ENCODE results near the gene HTR6.
A peak's percentile ranks its signal among the peaks of the same experiment; 100 is the strongest.

HTR6 gene

DNA sequence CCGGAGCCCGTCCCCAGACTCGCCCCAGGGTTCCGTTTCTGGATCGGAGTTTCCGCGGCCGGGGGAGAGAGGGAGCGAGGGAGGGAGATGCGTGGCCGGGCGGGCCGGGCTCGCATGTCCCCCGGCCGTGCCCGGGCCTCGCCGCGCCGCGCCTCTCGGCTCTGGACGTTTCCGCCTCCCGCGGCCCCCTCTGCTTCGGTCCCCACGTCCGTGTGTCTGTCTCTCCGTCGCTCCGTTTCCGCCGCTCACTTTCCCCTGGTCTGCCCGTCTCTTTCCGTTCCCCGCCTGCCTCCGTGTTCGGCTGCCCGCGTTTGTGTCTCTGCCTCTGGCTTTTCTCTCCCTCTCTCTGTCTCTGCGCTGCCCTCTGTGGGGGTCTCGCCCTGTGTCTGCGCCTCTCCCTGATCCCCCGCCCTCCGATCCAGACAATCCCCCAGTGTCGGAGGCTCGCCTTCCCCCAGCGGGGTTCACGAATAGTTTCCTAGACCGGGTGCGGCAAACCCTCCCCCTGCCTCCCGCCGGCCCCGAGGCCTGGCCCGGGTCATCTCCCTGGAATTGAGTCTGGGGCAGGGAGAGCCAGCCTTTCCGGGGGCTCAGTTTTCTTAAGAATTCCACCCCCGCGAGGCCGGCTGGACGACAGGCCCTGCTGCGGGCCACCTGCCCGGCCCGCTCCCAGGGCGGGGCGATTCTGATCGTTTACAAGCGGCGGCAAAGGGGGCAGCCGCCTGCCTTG is 19.8 kb upstream of the HTR6 start:
- H3K4me3 ChIP-seq (ENCODE audit: control insufficient read depth, low read depth, low read length): peak overlapping the region; percentile 95
- no peak for DNase-seq (ENCODE audit: low read depth)
- TF ChIP-seq, protein P1, sequence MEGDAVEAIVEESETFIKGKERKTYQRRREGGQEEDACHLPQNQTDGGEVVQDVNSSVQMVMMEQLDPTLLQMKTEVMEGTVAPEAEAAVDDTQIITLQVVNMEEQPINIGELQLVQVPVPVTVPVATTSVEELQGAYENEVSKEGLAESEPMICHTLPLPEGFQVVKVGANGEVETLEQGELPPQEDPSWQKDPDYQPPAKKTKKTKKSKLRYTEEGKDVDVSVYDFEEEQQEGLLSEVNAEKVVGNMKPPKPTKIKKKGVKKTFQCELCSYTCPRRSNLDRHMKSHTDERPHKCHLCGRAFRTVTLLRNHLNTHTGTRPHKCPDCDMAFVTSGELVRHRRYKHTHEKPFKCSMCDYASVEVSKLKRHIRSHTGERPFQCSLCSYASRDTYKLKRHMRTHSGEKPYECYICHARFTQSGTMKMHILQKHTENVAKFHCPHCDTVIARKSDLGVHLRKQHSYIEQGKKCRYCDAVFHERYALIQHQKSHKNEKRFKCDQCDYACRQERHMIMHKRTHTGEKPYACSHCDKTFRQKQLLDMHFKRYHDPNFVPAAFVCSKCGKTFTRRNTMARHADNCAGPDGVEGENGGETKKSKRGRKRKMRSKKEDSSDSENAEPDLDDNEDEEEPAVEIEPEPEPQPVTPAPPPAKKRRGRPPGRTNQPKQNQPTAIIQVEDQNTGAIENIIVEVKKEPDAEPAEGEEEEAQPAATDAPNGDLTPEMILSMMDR (IDR thresholded peaks at IDR 0.05; ENCODE audit: control insufficient read depth, insufficient read depth, low read depth, low read length, missing control alignments): no peak

DNA sequence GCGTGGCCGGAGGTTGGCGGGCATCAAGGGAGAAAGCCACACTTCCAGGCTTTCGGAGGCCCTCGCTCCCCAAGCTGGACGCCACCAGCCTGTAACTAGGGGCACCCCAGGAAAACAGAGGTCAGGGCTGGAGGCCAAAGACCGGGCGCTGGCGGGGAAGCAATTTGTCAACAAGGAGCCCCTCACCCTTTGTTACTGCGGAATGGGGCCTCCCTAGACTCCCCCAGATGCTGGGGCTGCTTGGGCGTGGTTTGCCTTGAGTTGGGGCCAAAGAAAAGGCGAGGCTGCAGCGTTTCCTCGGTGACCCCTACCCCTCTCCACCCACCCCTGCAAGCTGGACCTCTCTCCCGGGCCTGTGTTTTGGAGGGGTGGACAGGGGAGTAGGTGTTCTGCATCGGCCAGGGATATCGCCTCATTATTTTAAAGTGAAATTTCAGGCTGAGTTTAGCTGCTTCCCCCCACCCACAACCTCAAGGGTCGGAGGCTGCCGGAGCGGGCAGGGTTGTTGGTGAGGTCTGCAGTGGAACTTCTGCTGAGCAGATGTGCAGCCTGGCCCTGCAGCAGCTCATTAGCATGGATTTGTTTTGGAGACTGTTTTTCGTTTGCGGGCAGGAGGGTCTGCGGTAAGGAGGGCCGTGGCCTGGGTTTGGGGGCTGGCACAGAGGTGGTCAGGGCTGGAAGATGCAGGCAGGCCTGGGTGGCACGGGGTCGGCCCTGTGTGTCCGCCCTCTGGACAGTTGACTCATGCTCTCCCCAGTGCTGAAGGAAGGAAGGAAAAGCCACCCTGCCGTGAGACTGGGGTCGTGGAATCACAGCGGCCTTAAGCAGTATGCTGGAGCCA is 19.0 kb upstream of the HTR6 start:
- TF ChIP-seq, protein P1 (IDR thresholded peaks at IDR 0.05; ENCODE audit: control insufficient read depth, insufficient read depth, low read depth, low read length, missing control alignments): no peak
- no peak for DNase-seq (ENCODE audit: low read depth)
- H3K4me3 ChIP-seq (ENCODE audit: control insufficient read depth, low read depth, low read length): peak overlapping the region; percentile 95

DNA sequence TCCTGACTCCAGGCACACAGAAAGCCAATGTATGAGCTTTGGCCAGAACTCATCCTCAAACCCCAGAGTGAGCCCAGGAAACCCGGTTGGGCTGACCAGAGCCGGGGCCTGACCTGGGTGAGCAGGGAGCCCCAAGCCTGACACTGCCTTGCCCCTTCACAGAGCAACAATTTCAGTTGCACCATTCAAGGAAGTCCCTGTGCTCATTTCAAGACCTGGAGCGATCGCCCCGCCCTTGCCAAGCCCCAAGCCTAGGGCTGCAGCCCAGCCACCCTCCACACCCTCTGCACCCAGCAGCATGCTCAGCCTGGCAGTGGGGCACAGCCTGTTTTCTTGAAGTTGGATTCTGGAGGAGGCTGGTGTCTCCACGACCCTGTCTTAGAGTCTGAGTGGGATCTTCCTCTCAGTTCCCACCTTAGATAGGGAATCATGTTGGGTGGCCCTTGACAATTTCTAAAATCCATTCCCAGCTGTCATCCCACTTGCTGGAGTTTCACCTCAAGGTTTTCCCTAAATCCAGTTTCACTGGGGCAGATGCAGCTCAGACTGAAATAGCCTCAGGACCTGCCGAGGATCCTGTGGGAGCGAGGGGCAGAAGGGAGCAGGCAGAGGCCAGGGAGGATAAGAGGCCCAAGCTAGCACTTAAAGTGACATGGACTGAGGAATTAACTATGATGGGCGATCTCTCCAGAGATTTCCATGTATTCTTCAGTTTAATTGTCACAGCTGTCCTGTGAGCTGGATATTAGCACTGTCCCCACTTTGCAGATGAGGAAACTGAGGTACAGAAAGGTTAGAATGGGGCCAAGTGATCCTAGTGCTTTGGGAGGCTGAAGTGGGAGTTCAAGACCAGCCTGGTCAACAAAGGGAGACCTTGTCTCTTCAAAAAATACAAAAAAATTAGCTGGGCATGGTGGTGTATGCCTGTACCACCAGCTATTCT is 18.0 kb upstream of the HTR6 start:
- H3K4me3 ChIP-seq (ENCODE audit: control insufficient read depth, low read depth, low read length): peak overlapping the region; percentile 95
- no peak for DNase-seq (ENCODE audit: low read depth)
- TF ChIP-seq, protein P1 (IDR thresholded peaks at IDR 0.05; ENCODE audit: control insufficient read depth, insufficient read depth, low read depth, low read length, missing control alignments): no peak

DNA sequence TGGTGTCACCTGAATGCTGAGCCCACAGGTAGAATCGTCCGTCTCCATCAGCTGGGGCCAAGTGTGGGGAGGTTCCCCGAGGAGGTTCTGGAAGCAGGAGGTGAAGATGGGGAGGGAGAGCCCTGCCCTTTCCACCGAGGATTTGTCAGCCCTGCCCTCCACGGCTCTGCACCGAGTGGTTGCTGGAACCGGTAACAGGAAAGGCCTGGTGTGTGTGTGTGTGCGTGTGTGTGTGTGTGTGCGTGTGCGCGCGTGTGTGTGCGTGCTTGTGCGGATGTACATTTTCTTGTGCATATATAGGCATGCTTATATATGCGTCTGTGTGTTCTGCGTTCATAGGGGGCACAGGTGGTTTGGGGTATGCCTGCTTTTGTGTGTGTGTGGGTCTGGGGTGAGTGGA is 17.0 kb upstream of the HTR6 start:
- TF ChIP-seq, protein P1 (IDR thresholded peaks at IDR 0.05; ENCODE audit: control insufficient read depth, insufficient read depth, low read depth, low read length, missing control alignments): no peak
- no peak for DNase-seq (ENCODE audit: low read depth)
- no peak overlapping the region for H3K4me3 ChIP-seq (ENCODE audit: control insufficient read depth, low read depth, low read length)

- TF ChIP-seq, protein P1 (IDR thresholded peaks at IDR 0.05; ENCODE audit: control insufficient read depth, insufficient read depth, low read depth, low read length, missing control alignments): no peak
- DNase-seq (ENCODE audit: low read depth): no peak
- no peak overlapping the region for H3K4me3 ChIP-seq (ENCODE audit: control insufficient read depth, low read depth, low read length)
Observed at GRCh38 chr1:19648239-19648638, 16.4 kb upstream of the HTR6 start.

- no peak for DNase-seq (ENCODE audit: low read depth)
- TF ChIP-seq, protein P1 (IDR thresholded peaks at IDR 0.05; ENCODE audit: control insufficient read depth, insufficient read depth, low read depth, low read length, missing control alignments): peak; percentile 29
Observed at GRCh38 chr1:19648689-19649088, 16.0 kb upstream of the HTR6 start.

More at GRCh38 chr1:19648689-19649088, 16.0 kb upstream of the HTR6 start:
- no peak overlapping the region for H3K4me3 ChIP-seq (ENCODE audit: control insufficient read depth, low read depth, low read length)

All from AG09309 (cell line).